Stomach (tissue), 4 donors: ENCODE measurements around the gene UTS2B.

Source experiments
- EP300 ChIP-seq: sonication (generic); formaldehyde crosslinking; IDR thresholded peaks from one replicate; pipeline ENCODE4 v1.6.1; 2017; ENCODE audit warnings: antibody characterized with exemption
- POLR2AphosphoS5 ChIP-seq, 3 donors: sonication (generic); formaldehyde crosslinking; IDR thresholded peaks; one replicate each; pipeline ENCODE4 v1.6.1; 2016; ENCODE audit warnings: antibody characterized with exemption in 3 of 3
- TF ChIP-seq, protein P1 (sequence below), 7 experiments: fragments of 450-650 bp in 4 of 7; fragments of 200-600 bp in 3 of 7; sonication (generic) in 3 of 7; IDR thresholded peaks; one replicate each; pipeline ENCODE4 v1.5.1; 2016 to 2019; ENCODE audit warnings: antibody characterized with exemption in 7 of 7, control low read depth in 2 of 7, mild to moderate bottlenecking in 1 of 7

DNA sequence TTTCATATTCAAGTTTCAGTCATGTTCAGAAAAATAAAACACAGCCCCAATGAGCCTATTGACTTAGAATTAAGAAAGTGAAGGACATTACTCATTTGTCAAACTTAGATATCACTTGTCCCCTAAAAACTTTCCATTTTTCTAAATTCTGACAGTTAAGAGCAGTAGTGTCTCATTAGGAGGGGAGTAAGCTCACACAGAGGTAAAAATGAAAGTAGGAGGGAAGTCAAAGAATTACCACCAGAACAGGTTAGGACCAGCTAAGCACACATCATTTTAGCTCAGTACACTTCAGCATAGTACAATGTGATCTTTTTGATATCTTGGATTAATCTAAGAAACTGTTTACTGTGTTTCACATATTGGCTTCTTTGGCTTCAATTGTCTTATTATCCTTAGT lies 67.0 kb downstream of the UTS2B start:
- TF ChIP-seq, protein P1, sequence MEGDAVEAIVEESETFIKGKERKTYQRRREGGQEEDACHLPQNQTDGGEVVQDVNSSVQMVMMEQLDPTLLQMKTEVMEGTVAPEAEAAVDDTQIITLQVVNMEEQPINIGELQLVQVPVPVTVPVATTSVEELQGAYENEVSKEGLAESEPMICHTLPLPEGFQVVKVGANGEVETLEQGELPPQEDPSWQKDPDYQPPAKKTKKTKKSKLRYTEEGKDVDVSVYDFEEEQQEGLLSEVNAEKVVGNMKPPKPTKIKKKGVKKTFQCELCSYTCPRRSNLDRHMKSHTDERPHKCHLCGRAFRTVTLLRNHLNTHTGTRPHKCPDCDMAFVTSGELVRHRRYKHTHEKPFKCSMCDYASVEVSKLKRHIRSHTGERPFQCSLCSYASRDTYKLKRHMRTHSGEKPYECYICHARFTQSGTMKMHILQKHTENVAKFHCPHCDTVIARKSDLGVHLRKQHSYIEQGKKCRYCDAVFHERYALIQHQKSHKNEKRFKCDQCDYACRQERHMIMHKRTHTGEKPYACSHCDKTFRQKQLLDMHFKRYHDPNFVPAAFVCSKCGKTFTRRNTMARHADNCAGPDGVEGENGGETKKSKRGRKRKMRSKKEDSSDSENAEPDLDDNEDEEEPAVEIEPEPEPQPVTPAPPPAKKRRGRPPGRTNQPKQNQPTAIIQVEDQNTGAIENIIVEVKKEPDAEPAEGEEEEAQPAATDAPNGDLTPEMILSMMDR (IDR thresholded peaks at IDR 0.05), result no peak
- TF ChIP-seq POLR2AphosphoS5 (IDR thresholded peaks at IDR 0.05) (no peak), EP300 (no peak)
